Spleen (tissue), 11 donors: ENCODE measurements around the gene ZNF490. TPM values are rescaled to one million over a fixed set of nuclear protein-coding genes. Genes with fewer than 3 reads are reported as not detected.
"Not testable (repeated sequence)": the region's sequence is repeated elsewhere in the genome, so short reads cannot be mapped to it uniquely, and the experiment has no call there.

Experiments
- DNase-seq: peaks from one replicate; pipeline ENCODE4 v3.0.0-alpha.2; 2020
- H3K27ac ChIP-seq, 8 donors: fragments of 200-600 bp; sonication (generic) in 7 of 8; 1 replicate in 4 of 8; 2 replicates in 4 of 8; pipeline versions ENCODE4 v1.5.0 to v1.8.0; 2016 to 2021; ENCODE audit warnings: inconsistent platforms in 4 of 8, mild to moderate bottlenecking in 4 of 8, moderate library complexity in 1 of 8
- H3K27me3 ChIP-seq, 7 donors: fragments of 200-600 bp; sonication (generic) in 6 of 7; replicated peaks in 1 of 7; 1 replicate in 4 of 7; 2 replicates in 3 of 7; pipeline versions ENCODE4 v1.5.0 to v1.8.0; 2016 to 2021; ENCODE audit warnings: inconsistent platforms in 3 of 7, mild to moderate bottlenecking in 1 of 7
- H3K36me3 ChIP-seq, 6 donors: fragments of 200-600 bp; sonication (generic) in 5 of 6; 1 replicate in 4 of 6; 2 replicates in 2 of 6; pipeline versions ENCODE4 v1.5.0 to v1.8.0; 2016 to 2021; ENCODE audit warnings: inconsistent platforms in 2 of 6
- H3K4me1 ChIP-seq, 6 donors: fragments of 200-600 bp; sonication (generic) in 5 of 6; 1 replicate in 3 of 6; 2 replicates in 3 of 6; pipeline versions ENCODE4 v1.5.0 to v1.8.0; 2016 to 2021; ENCODE audit warnings: inconsistent platforms in 3 of 6
- H3K4me3 ChIP-seq, 8 donors: fragments of 200-600 bp; sonication (generic) in 7 of 8; 1 replicate in 4 of 8; 2 replicates in 4 of 8; pipeline versions ENCODE4 v1.5.0 to v1.8.0; 2016 to 2021; ENCODE audit warnings: inconsistent platforms in 4 of 8, mild to moderate bottlenecking in 4 of 8, moderate library complexity in 2 of 8
- H3K9me3 ChIP-seq, 8 donors: fragments of 200-600 bp; sonication (generic) in 7 of 8; 1 replicate in 4 of 8; 2 replicates in 4 of 8; pipeline versions ENCODE4 v1.5.0 to v1.8.0; 2016 to 2021; ENCODE audit warnings: inconsistent platforms in 4 of 8
- POLR2A ChIP-seq, 3 donors: fragments of 450-650 bp; IDR thresholded peaks; one replicate each; pipeline ENCODE4 v1.5.1; 2017; ENCODE audit warnings: antibody characterized with exemption in 3 of 3, mild to moderate bottlenecking in 1 of 3
- POLR2AphosphoS5 ChIP-seq, 3 donors: sonication (generic); formaldehyde crosslinking; IDR thresholded peaks; one replicate each; pipeline ENCODE4 v1.5.1; 2017; ENCODE audit warnings: antibody characterized with exemption in 3 of 3
- WGBS, 5 donors: extraction: QIAGEN DNeasy Blood & Tissue Kit in 3 of 5; methylation state at CpG; one replicate each; pipeline versions ENCODE4 v1.1.5 to v1.1.7; 2013 to 2018; 5-methylcytosine and 5-hydroxymethylcytosine counted together
- intact Hi-C: fragments of 100-400 bp; cut with DNase I; formaldehyde crosslinking; loops from one replicate; pipeline ENCODE4 v1.15.0; 2023; ENCODE audit warnings: low total_unique reads
- polyA plus RNA-seq, 3 donors: library from polyadenylated mRNA; stranded (reverse); fragments of 200-250 nt; gene quantifications; one replicate each; pipeline ENCODE4 v1.2.1, GENCODE V29; 2013
- total RNA-seq, 7 donors: library from RNA; depleted of rRNA in 3 of 7; stranded (reverse); fragments of >200 nt in 3 of 7; fragmentation: NEBNext Ultra II Directional in 4 of 7; extraction: Animal tissue kit (Norgen Biotek cat#: 25700) in 4 of 7; gene quantifications; one replicate each; pipeline versions ENCODE4 v1.1.0 to v1.2.1, GENCODE V29; 2016 to 2021
- TF ChIP-seq, protein P1 (sequence below), 11 experiments: fragments of 200-600 bp in 7 of 11; fragments of 450-650 bp in 4 of 11; sonication (generic) in 4 of 11; IDR thresholded peaks in 8 of 11; conservative IDR thresholded peaks in 3 of 11; 1 replicate in 7 of 11; 2 replicates in 4 of 11; pipeline versions ENCODE4 v1.4.0 to v1.8.0; 2016 to 2021; ENCODE audit warnings: antibody characterized with exemption in 11 of 11, inconsistent platforms in 4 of 11, mild to moderate bottlenecking in 1 of 11
- donor health status: healthy with polysubstance abuse.
- donor health status: DM: no; HTN: no; CAD: no; lungs with moderate emphysema.
- donor health status: DM: no; HTN: no; CAD: no.
- donor health status: Bipolar disorder and iron deficiency.
- donor health status: healthy.
- donor health status: DM: no; HTN: no; CAD: no.
- donor health status: DM: yes; HTN: yes; CAD: no.

The ZNF490 gene
- total and polyA plus RNA-seq, 10 donors = 0.77 to 21.7 (median 14.7) TPM

- DNase-seq = peak; percentile 85
- H3K36me3 ChIP-seq = peaks cover 0 to 85% (median 10%) of the 10 kb centered on the region in 6 donors
- peak overlapping the region in 5 of 8 donors; percentile 7 to 59 (median 25) for H3K4me3 ChIP-seq
Measured at GRCh38 chr19:12647490-12648071, 37.0 kb upstream of the ZNF490 start.

GRCh38 chr19:12647047-12647446 is 36.4 kb upstream of the ZNF490 start:
- WGBS, 5 donors = 81 to 89% (median 86%) methylated on average over 8 of the region's 8 CpGs

More at GRCh38 chr19:12647490-12648071, 37.0 kb upstream of the ZNF490 start:
- peaks cover 0 to 15% (median 9%) of the 10 kb centered on the region in 6 donors for H3K4me1 ChIP-seq
- no peaks in the 10 kb centered on the region for H3K9me3 ChIP-seq
- no peaks in the 10 kb centered on the region for H3K27me3 ChIP-seq
- peak in 2 of 3 donors; percentile 58 to 69 for TF ChIP-seq POLR2AphosphoS5 (IDR thresholded peaks at IDR 0.05)
- TF ChIP-seq, protein P1, sequence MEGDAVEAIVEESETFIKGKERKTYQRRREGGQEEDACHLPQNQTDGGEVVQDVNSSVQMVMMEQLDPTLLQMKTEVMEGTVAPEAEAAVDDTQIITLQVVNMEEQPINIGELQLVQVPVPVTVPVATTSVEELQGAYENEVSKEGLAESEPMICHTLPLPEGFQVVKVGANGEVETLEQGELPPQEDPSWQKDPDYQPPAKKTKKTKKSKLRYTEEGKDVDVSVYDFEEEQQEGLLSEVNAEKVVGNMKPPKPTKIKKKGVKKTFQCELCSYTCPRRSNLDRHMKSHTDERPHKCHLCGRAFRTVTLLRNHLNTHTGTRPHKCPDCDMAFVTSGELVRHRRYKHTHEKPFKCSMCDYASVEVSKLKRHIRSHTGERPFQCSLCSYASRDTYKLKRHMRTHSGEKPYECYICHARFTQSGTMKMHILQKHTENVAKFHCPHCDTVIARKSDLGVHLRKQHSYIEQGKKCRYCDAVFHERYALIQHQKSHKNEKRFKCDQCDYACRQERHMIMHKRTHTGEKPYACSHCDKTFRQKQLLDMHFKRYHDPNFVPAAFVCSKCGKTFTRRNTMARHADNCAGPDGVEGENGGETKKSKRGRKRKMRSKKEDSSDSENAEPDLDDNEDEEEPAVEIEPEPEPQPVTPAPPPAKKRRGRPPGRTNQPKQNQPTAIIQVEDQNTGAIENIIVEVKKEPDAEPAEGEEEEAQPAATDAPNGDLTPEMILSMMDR (IDR thresholded peaks at IDR 0.05 in 8 of 11, conservative IDR thresholded peaks at IDR 0.05 in 3 of 11) = no peak
- intact Hi-C loops = no loop called here
- WGBS, 5 donors = 34 to 61% (median 42%) methylated on average over 30 to 31 of the region's 31 CpGs
- peak overlapping the region in 2 of 8 donors; percentile 13 for H3K27ac ChIP-seq

GRCh38 chr19:12646551-12646950 is 35.9 kb upstream of the ZNF490 start:
- peak overlapping the region in 2 of 8 donors; percentile 9 to 11 for H3K27ac ChIP-seq
- intact Hi-C loops = no loop called here
- peaks cover 0 to 15% (median 9%) of the 10 kb centered on the region in 6 donors for H3K4me1 ChIP-seq
- H3K4me3 ChIP-seq = no peak overlapping the region
- no peaks in the 10 kb centered on the region for H3K9me3 ChIP-seq
- no peaks in the 10 kb centered on the region for H3K27me3 ChIP-seq
- TF ChIP-seq, protein P1 (IDR thresholded peaks at IDR 0.05 in 8 of 11, conservative IDR thresholded peaks at IDR 0.05 in 3 of 11) = no peak
- no peak for TF ChIP-seq POLR2AphosphoS5 (IDR thresholded peaks at IDR 0.05)
- TF ChIP-seq POLR2A (IDR thresholded peaks at IDR 0.05) = no peak
- 76 to 87% (median 81%) methylated on average over 10 of the region's 10 CpGs for WGBS, 5 donors
- H3K36me3 ChIP-seq = peaks cover 0 to 76% (median 6%) of the 10 kb centered on the region in 6 donors
- DNase-seq = no peak

More at GRCh38 chr19:12647047-12647446, 36.4 kb upstream of the ZNF490 start:
- Histone ChIP-seq H3K9me3 (no peaks in the 10 kb centered on the region), H3K27ac (peak overlapping the region in 1 of 8 donors; percentile 13), H3K4me1 (peaks cover 0 to 15% (median 9%) of the 10 kb centered on the region in 6 donors), H3K27me3 (no peaks in the 10 kb centered on the region), H3K36me3 (peaks cover 0 to 81% (median 9%) of the 10 kb centered on the region in 6 donors), H3K4me3 (no peak overlapping the region)
- intact Hi-C loops = no loop called here
- no peak for TF ChIP-seq POLR2A (IDR thresholded peaks at IDR 0.05)
- TF ChIP-seq POLR2AphosphoS5 (IDR thresholded peaks at IDR 0.05) = no peak
- TF ChIP-seq, protein P1 (IDR thresholded peaks at IDR 0.05 in 8 of 11, conservative IDR thresholded peaks at IDR 0.05 in 3 of 11) = no peak
- no peak for DNase-seq

GRCh38 chr19:12643716-12644115 is 33.1 kb upstream of the ZNF490 start:
- intact Hi-C loops, H3K27ac ChIP-seq, H3K9me3 ChIP-seq, H3K4me3 ChIP-seq, H3K27me3 ChIP-seq, DNase-seq: not testable (repeated sequence)
- H3K4me1 ChIP-seq = peaks cover 0 to 29% (median 17%) of the 10 kb centered on the region in 6 donors
- peaks cover 0 to 51% (median 5%) of the 10 kb centered on the region in 6 donors for H3K36me3 ChIP-seq
- WGBS, 5 donors = 93 to 100% (median 97%) methylated on average over 14 of the region's 14 CpGs
